PC-3 (cell line): ENCODE measurements around the gene ATF7IP. TPM values are rescaled to one million over a fixed set of nuclear protein-coding genes. Genes with fewer than 3 reads are reported as not detected.

Experiments
- ATAC-seq: fragments of 200-7000 bp; cut with Tn5 transposase; 2 replicates; pipeline ENCODE4 v1.9.1; 2020; ENCODE audit warnings: mild to moderate bottlenecking, moderate library complexity
- BruUV-seq: library from RNA; stranded (reverse); fragments of 400-500 nt; replicated peaks from 2 replicates; lab custom pipeline; 2021; lab: Mats Ljungman, UMichigan
- CTCF ChIA-PET: fragments of 300-600 bp; sonication (Branson Sonifier 250); formaldehyde crosslinking; loops from one replicate; lab custom pipeline; 2022; ENCODE audit warnings: antibody characterized with exemption; lab: Charles Lee
- POLR2A ChIA-PET: fragments of 300-600 bp; sonication (Branson Sonifier 250); formaldehyde crosslinking; loops from one replicate; lab custom pipeline; 2022; ENCODE audit warnings: antibody characterized with exemption; ENCODE audit not compliant: unreplicated experiment; lab: Charles Lee
- DNase-seq: peaks from one replicate; pipeline ENCODE4 v3.0.0-alpha.2; 2015
- H2AFZ ChIP-seq: fragments of 300-600 bp; sonication (generic); 2 replicates; pipeline ENCODE4 v1.6.0; 2016; ENCODE audit warnings: antibody characterized with exemption, low read length
- H3F3A ChIP-seq: fragments of 300-600 bp; sonication (generic); one replicate; pipeline ENCODE4 v1.6.0; 2017; ENCODE audit warnings: antibody characterized with exemption, low read length, control low read depth, mild to moderate bottlenecking; ENCODE audit not compliant: unreplicated experiment
- H3K27ac ChIP-seq: fragments of 300-600 bp; sonication (generic); 2 replicates; pipeline ENCODE4 v1.5.1; 2016; ENCODE audit warnings: mild to moderate bottlenecking, low read length
- H3K27me3 ChIP-seq: fragments of 300-600 bp; sonication (generic); 2 replicates; pipeline ENCODE4 v1.6.1; 2016; ENCODE audit warnings: low read length, mixed read lengths
- H3K36me3 ChIP-seq: fragments of 300-600 bp; sonication (generic); 2 replicates; pipeline ENCODE4 v1.6.1; 2016; ENCODE audit warnings: low read depth, mixed run types, low read length, mixed read lengths
- H3K4me1 ChIP-seq: fragments of 300-600 bp; sonication (generic); 2 replicates; pipeline ENCODE4 v1.5.1; 2016; ENCODE audit warnings: low read length; ENCODE audit not compliant: insufficient read depth
- H3K4me2 ChIP-seq: fragments of 300-600 bp; sonication (generic); 2 replicates; pipeline ENCODE4 v1.6.0; 2016; ENCODE audit warnings: low read length
- H3K4me3 ChIP-seq: fragments of 300-600 bp; sonication (generic); 2 replicates; pipeline ENCODE4 v1.5.1; 2016; ENCODE audit warnings: mild to moderate bottlenecking, low read length, mixed read lengths
- H3K79me2 ChIP-seq: fragments of 300-600 bp; sonication (generic); 2 replicates; pipeline ENCODE4 v1.6.1; 2017; ENCODE audit warnings: low read length, mixed read lengths
- H3K9ac ChIP-seq: fragments of 300-600 bp; sonication (generic); 2 replicates; pipeline ENCODE4 v1.6.0; 2016; ENCODE audit warnings: mild to moderate bottlenecking, low read length
- H3K9me2 ChIP-seq: fragments of 300-600 bp; sonication (generic); replicated peaks from 2 replicates; pipeline ENCODE4 v1.6.1; 2016; ENCODE audit warnings: mixed run types, low read length, mixed read lengths
- H3K9me3 ChIP-seq: fragments of 300-600 bp; sonication (generic); 2 replicates; pipeline ENCODE4 v1.6.1; 2016; ENCODE audit warnings: low read length, mixed read lengths
- H4K20me1 ChIP-seq: fragments of 300-600 bp; sonication (generic); 2 replicates; pipeline ENCODE4 v1.6.1; 2016; ENCODE audit warnings: low read length, mixed read lengths
- CTCF ChIP-seq: fragments of 300-600 bp; sonication (generic); conservative IDR thresholded peaks from 2 replicates; pipeline ENCODE4 v1.5.1; 2017; ENCODE audit warnings: antibody characterized with exemption, low read depth, mild to moderate bottlenecking, low read length
- EZH2 ChIP-seq: fragments of 300-600 bp; sonication (generic); IDR thresholded peaks from one replicate; pipeline ENCODE4 v1.6.1; 2017; ENCODE audit warnings: antibody characterized with exemption, mild to moderate bottlenecking, low read length; ENCODE audit not compliant: unreplicated experiment
- EZH2phosphoT487 ChIP-seq: fragments of 300-600 bp; sonication (generic); IDR thresholded peaks from 2 replicates; pipeline ENCODE4 v1.6.1; 2018; ENCODE audit warnings: mild to moderate bottlenecking, antibody characterized with exemption, low read length, borderline replicate concordance
- intact Hi-C: fragments of 100-400 bp; cut with micrococcal nuclease; formaldehyde crosslinking; loops from 2 replicates; pipeline ENCODE4 v1.9.0; 2023
- total RNA-seq: library from RNA; depleted of rRNA; stranded (reverse); fragments of >200 nt; gene quantifications from 2 replicates; pipeline ENCODE4 v1.2.3, GENCODE V29; 2014

ATF7IP gene
- total RNA-seq, 1 experiment from 2014 or later: 12.5 TPM

- TF ChIP-seq EZH2phosphoT487 (no peak), EZH2 (no peak), CTCF (peak; percentile 45)
- ChIA-PET CTCF (no interaction called here), POLR2A (no interaction called here)
- Histone ChIP-seq H3K9me2 (no peaks in the 10 kb centered on the region), H3K9ac (no peak overlapping the region), H4K20me1 (no peaks in the 10 kb centered on the region; the same call in 1 of the 2 replicates), H3K4me3 (no peak overlapping the region), H3K4me1 (peaks cover 11% of the 10 kb centered on the region; the same call in 1 of the 2 replicates), H3K79me2 (peaks cover 90% of the 10 kb centered on the region), H3F3A (no peaks in the 10 kb centered on the region), H2AFZ (no peak overlapping the region; the same call in 1 of the 2 replicates), H3K4me2 (peak overlapping the region; percentile 29; the same call in 1 of the 2 replicates), H3K36me3 (peaks cover 10% of the 10 kb centered on the region; the same call in 1 of the 2 replicates), H3K9me3 (no peaks in the 10 kb centered on the region), H3K27me3 (no peaks in the 10 kb centered on the region), H3K27ac (no peak overlapping the region)
- no TSS peak for BruUV-seq
- ATAC-seq: peak; percentile 18; the same call in 1 of the 2 replicates
- DNase-seq: peak; percentile 33
- intact Hi-C loops: loop anchor here (1.0 kb wide), 1 partner anchor 179 kb away; no protein-coding TSS in a partner anchor
Observed at GRCh38 chr12:14418451-14418890, 53.0 kb downstream of the ATF7IP start.

GRCh38 chr12:14422516-14423230 lies 57.2 kb downstream of the ATF7IP start:
- Histone ChIP-seq H3K9me2 (no peaks in the 10 kb centered on the region), H2AFZ (no peak overlapping the region), H3K4me3 (no peak overlapping the region), H4K20me1 (no peaks in the 10 kb centered on the region; the same call in 1 of the 2 replicates), H3F3A (no peaks in the 10 kb centered on the region), H3K9me3 (no peaks in the 10 kb centered on the region), H3K9ac (no peak overlapping the region), H3K4me1 (peaks cover 8% of the 10 kb centered on the region; the same call in 1 of the 2 replicates), H3K4me2 (no peak overlapping the region), H3K79me2 (peaks cover 90% of the 10 kb centered on the region), H3K36me3 (peaks cover 27% of the 10 kb centered on the region), H3K27me3 (no peaks in the 10 kb centered on the region), H3K27ac (no peak overlapping the region)
- ChIA-PET CTCF (interaction anchor here (0.7 kb wide), 1 partner anchor 185 kb away, joined by 3 read pairs; no protein-coding TSS in a partner anchor), POLR2A (interaction anchor here (0.7 kb wide), 1 partner anchor 14 kb away, joined by 3 read pairs; no protein-coding TSS in a partner anchor)
- DNase-seq: no peak
- BruUV-seq: no TSS peak
- intact Hi-C loops: no loop called here
- no peak for ATAC-seq
- TF ChIP-seq EZH2phosphoT487: no peak
- no peak for TF ChIP-seq EZH2
- no peak for TF ChIP-seq CTCF
